ENCODE measurements around the gene MYCBP2.

- TF ChIP-seq CTCF (IDR thresholded peaks at IDR 0.05) (no peak), POLR2A (IDR thresholded peaks at IDR 0.05) (no peak)
Observed at GRCh38 chr13:77313923-77314322, 13.0 kb downstream of the MYCBP2 start.

Measured in vagina (tissue), 2 donors.